ENCODE results near the gene RTKN. TPM values are rescaled to one million over a fixed set of nuclear protein-coding genes. Genes with fewer than 3 reads are reported as not detected.

RTKN gene
- total and polyA plus RNA-seq, 9 of the 15 experiments (the other 6 are each of a cell fraction or from before 2014, with no cell fraction given): 0.14 to 6.9 (median 3.6) TPM

GRCh38 chr2:74378007-74378406 is 63.7 kb downstream of the RTKN start (continued):
- TF ChIP-seq MGA (IDR thresholded peaks at IDR 0.05) (no peak), ATF1 (CRISPR knock-in tag; IDR thresholded peaks at IDR 0.05) (no peak), ATF1 (tag; IDR thresholded peaks at IDR 0.05) (no peak), UBTF (IDR thresholded peaks at IDR 0.05; ENCODE audit: borderline replicate concordance in 1 of 2, low read depth in 2 of 2, low read length in 2 of 2) (no peak), KLF13 (tag; IDR thresholded peaks at IDR 0.05; ENCODE audit: borderline replicate concordance, low read depth) (no peak), ZNF655 (CRISPR knock-in tag; IDR thresholded peaks at IDR 0.05) (no peak), ZNF165 (CRISPR knock-in tag; IDR thresholded peaks at IDR 0.05; ENCODE audit: borderline replicate concordance) (no peak), THAP7 (CRISPR knock-in tag; IDR thresholded peaks at IDR 0.05) (no peak), SIRT6 (IDR thresholded peaks at IDR 0.05; ENCODE audit: low read depth, low read length) (no peak), ZFP91 (CRISPR knock-in tag; IDR thresholded peaks at IDR 0.05) (no peak)

Data from K562 (cell line).